ENCODE measurements around the gene FHL1.

- TF ChIP-seq YY1 (IDR thresholded peaks at IDR 0.05; ENCODE audit: insufficient read depth, insufficient read length) (no peak), SUZ12 (IDR thresholded peaks at IDR 0.05; ENCODE audit: extremely low read depth, insufficient read depth, insufficient read length) (no peak)
These were observed 53.1 kb downstream of the FHL1 start for GRCh38 chrX:136200466-136200865.

Data from NT2/D1 (cell line).